ENCODE data around the gene EED. TPM values are rescaled to one million over a fixed set of nuclear protein-coding genes. Genes with fewer than 3 reads are reported as not detected.
"Not testable (repeated sequence)": the region's sequence is repeated elsewhere in the genome, so short reads cannot be mapped to it uniquely, and the experiment has no call there.

The EED gene
- total RNA-seq, 4 donors from 2014 or later = 25.5 to 46.0 (median 33.0) TPM

GRCh38 chr11:86278226-86278625 is 33.7 kb downstream of the EED start:
- 97 to 98% methylated on average over 8 of the region's 8 CpGs for WGBS, 2 donors
- Histone ChIP-seq H3K9me3 (no peaks in the 10 kb centered on the region), H3K36me3 (peaks cover 0 to 8% of the 10 kb centered on the region in 2 donors), H3K4me3 (replicated peaks in 1 of 3) (no peak overlapping the region), H3K4me1 (peaks cover 14 to 24% of the 10 kb centered on the region in 2 donors), H3K27me3 (no peaks in the 10 kb centered on the region), H3K27ac (no peak overlapping the region)
- TF ChIP-seq CTCF (IDR thresholded peaks at IDR 0.05) = no peak
- TF ChIP-seq POLR2A (IDR thresholded peaks at IDR 0.05) = no peak
- no peak for DNase-seq
- intact Hi-C loops (cut with DNase I) = no loop called here

- peaks cover 0 to 10% of the 10 kb centered on the region in 2 donors for H3K36me3 ChIP-seq
- intact Hi-C loops (cut with DNase I) = no loop called here
- no peak for DNase-seq
- no peak overlapping the region for H3K27ac ChIP-seq
- no peaks in the 10 kb centered on the region for H3K27me3 ChIP-seq
- peaks cover 9 to 19% of the 10 kb centered on the region in 2 donors for H3K4me1 ChIP-seq
- H3K9me3 ChIP-seq = no peaks in the 10 kb centered on the region
- no peak overlapping the region for H3K4me3 ChIP-seq (replicated peaks in 1 of 3)
- no peak for TF ChIP-seq POLR2A (IDR thresholded peaks at IDR 0.05)
- TF ChIP-seq CTCF (IDR thresholded peaks at IDR 0.05) = no peak
- WGBS, 2 donors = 93 to 99% methylated on average over 3 of the region's 3 CpGs
Observed at GRCh38 chr11:86279747-86280146, 35.2 kb downstream of the EED start.

GRCh38 chr11:86287468-86287796 is 42.9 kb downstream of the EED start:
- intact Hi-C loops (cut with DNase I) = no loop called here
- WGBS, 2 donors = 91 to 100% methylated on average over 2 of the region's 2 CpGs
- no peaks in the 10 kb centered on the region for H3K9me3 ChIP-seq
- no peaks in the 10 kb centered on the region for H3K27me3 ChIP-seq
- TF ChIP-seq POLR2A (IDR thresholded peaks at IDR 0.05) (no peak), CTCF (IDR thresholded peaks at IDR 0.05) (no peak)
- H3K27ac ChIP-seq = no peak overlapping the region
- no peak overlapping the region for H3K4me3 ChIP-seq (replicated peaks in 1 of 3)
- H3K36me3 ChIP-seq = peaks cover 0 to 4% of the 10 kb centered on the region in 2 donors
- H3K4me1 ChIP-seq = no peaks in the 10 kb centered on the region
- no peak for DNase-seq

GRCh38 chr11:86288776-86289507 is 44.4 kb downstream of the EED start:
- WGBS, 2 donors = 77 to 83% methylated on average over 7 of the region's 7 CpGs
- H3K9me3 ChIP-seq = no peaks in the 10 kb centered on the region
- DNase-seq = no peak
- no peaks in the 10 kb centered on the region for H3K4me1 ChIP-seq
- H3K36me3 ChIP-seq = peaks cover 0 to 4% of the 10 kb centered on the region in 2 donors
- no peak overlapping the region for H3K27ac ChIP-seq
- TF ChIP-seq CTCF (IDR thresholded peaks at IDR 0.05) (no peak), POLR2A (IDR thresholded peaks at IDR 0.05) (no peak)
- intact Hi-C loops (cut with DNase I) = no loop called here
- H3K27me3 ChIP-seq = no peaks in the 10 kb centered on the region
- H3K4me3 ChIP-seq (replicated peaks in 1 of 3) = no peak overlapping the region

- 85 to 93% methylated on average over 9 of the region's 9 CpGs for WGBS, 2 donors
- H3K9me3 ChIP-seq; H3K27ac ChIP-seq; H3K36me3 ChIP-seq; DNase-seq; H3K4me1 ChIP-seq; H3K27me3 ChIP-seq; H3K4me3 ChIP-seq (replicated peaks in 1 of 3): not testable (repeated sequence)
- intact Hi-C loops (cut with DNase I) = loop anchor here (5.0 kb wide), 1 partner anchor 347 kb away; no protein-coding TSS in a partner anchor
Observed at GRCh38 chr11:86289508-86290280, 45.1 kb downstream of the EED start.

Data from thyroid gland (tissue), 4 donors.